ENCODE results near the gene KIT. TPM values are rescaled to one million over a fixed set of nuclear protein-coding genes. Genes with fewer than 3 reads are reported as not detected.
"Not testable (repeated sequence)": the region's sequence is repeated elsewhere in the genome, so short reads cannot be mapped to it uniquely, and the experiment has no call there.

The KIT gene
- total and polyA plus RNA-seq, 8 donors = 9.6 to 88.2 (median 72.2) TPM

- H3K4me1 ChIP-seq = no peaks in the 10 kb centered on the region
- DNase-seq (peak in 1 of 4 donors; percentile 4), ATAC-seq (peak; percentile 54)
- no peaks in the 10 kb centered on the region for H3K36me3 ChIP-seq
- H3K27ac ChIP-seq = no peak overlapping the region
- H3K4me3 ChIP-seq = no peak overlapping the region
- no peaks in the 10 kb centered on the region for H3K27me3 ChIP-seq
- intact Hi-C loops (cut with DNase I) = no loop called here
- no peaks in the 10 kb centered on the region for H3K9me3 ChIP-seq
- TF ChIP-seq CTCF (IDR thresholded peaks at IDR 0.05) = no peak
Observed at GRCh38 chr4:54625391-54625790, 32.4 kb upstream of the KIT start.

GRCh38 chr4:54626113-54626512 is 31.6 kb upstream of the KIT start:
- H3K27me3 ChIP-seq = no peaks in the 10 kb centered on the region
- TF ChIP-seq CTCF (IDR thresholded peaks at IDR 0.05) = no peak
- H3K4me3 ChIP-seq = no peak overlapping the region
- ATAC-seq (no peak), DNase-seq (no peak)
- H3K27ac ChIP-seq = no peak overlapping the region
- intact Hi-C loops (cut with DNase I) = no loop called here
- no peaks in the 10 kb centered on the region for H3K36me3 ChIP-seq
- no peaks in the 10 kb centered on the region for H3K4me1 ChIP-seq
- H3K9me3 ChIP-seq = no peaks in the 10 kb centered on the region

GRCh38 chr4:54632537-54632936 is 25.2 kb upstream of the KIT start:
- no peak for TF ChIP-seq CTCF (IDR thresholded peaks at IDR 0.05)
- DNase-seq (peak in 1 of 4 donors; percentile 71), ATAC-seq (no peak)
- no peaks in the 10 kb centered on the region for H3K9me3 ChIP-seq
- H3K27me3 ChIP-seq = no peaks in the 10 kb centered on the region
- no peak overlapping the region for H3K4me3 ChIP-seq
- intact Hi-C loops (cut with DNase I) = no loop called here
- H3K27ac ChIP-seq = no peak overlapping the region
- H3K36me3 ChIP-seq = no peaks in the 10 kb centered on the region
- H3K4me1 ChIP-seq = no peaks in the 10 kb centered on the region

- H3K4me3 ChIP-seq; H3K27ac ChIP-seq; DNase-seq; intact Hi-C loops (cut with DNase I); ATAC-seq; H3K9me3 ChIP-seq; H3K36me3 ChIP-seq; H3K4me1 ChIP-seq; H3K27me3 ChIP-seq: not testable (repeated sequence)
Observed at GRCh38 chr4:54633102-54633740, 24.5 kb upstream of the KIT start.

- Histone ChIP-seq H3K9me3 (no peaks in the 10 kb centered on the region), H3K27ac (no peak overlapping the region), H3K36me3 (no peaks in the 10 kb centered on the region), H3K4me3 (no peak overlapping the region), H3K27me3 (no peaks in the 10 kb centered on the region), H3K4me1 (no peaks in the 10 kb centered on the region)
- ATAC-seq (no peak), DNase-seq (no peak)
- intact Hi-C loops (cut with DNase I) = no loop called here
- TF ChIP-seq CTCF (IDR thresholded peaks at IDR 0.05) = no peak
Observed at GRCh38 chr4:54635318-54635717, 22.4 kb upstream of the KIT start.

- H3K27me3 ChIP-seq = no peaks in the 10 kb centered on the region
- H3K27ac ChIP-seq = no peak overlapping the region
- no peak for TF ChIP-seq CTCF (IDR thresholded peaks at IDR 0.05)
- ATAC-seq = no peak
- no peak overlapping the region for H3K4me3 ChIP-seq
- no peak for DNase-seq
- no peaks in the 10 kb centered on the region for H3K9me3 ChIP-seq
- no peaks in the 10 kb centered on the region for H3K36me3 ChIP-seq
- intact Hi-C loops (cut with DNase I) = no loop called here
- no peaks in the 10 kb centered on the region for H3K4me1 ChIP-seq
Observed at GRCh38 chr4:54637325-54637724, 20.4 kb upstream of the KIT start.

- H3K27me3 ChIP-seq; H3K9me3 ChIP-seq; intact Hi-C loops (cut with DNase I); H3K36me3 ChIP-seq; ATAC-seq; H3K4me3 ChIP-seq; H3K27ac ChIP-seq; H3K4me1 ChIP-seq; DNase-seq: not testable (repeated sequence)
Observed at GRCh38 chr4:54641101-54641500, 16.7 kb upstream of the KIT start.
